ENCODE data around the gene SESN1.

Gene SESN1

GRCh38 chr6:108942556-108943492 lies 151.8 kb downstream of the SESN1 start:
- in situ Hi-C loops (cut with MboI; ENCODE audit: low sequenced_read_pairs): no loop called here

- in situ Hi-C loops (cut with MboI; ENCODE audit: low sequenced_read_pairs): no loop called here
Observed at GRCh38 chr6:108941859-108942258, 152.8 kb downstream of the SESN1 start.

GRCh38 chr6:108941281-108941680 lies 153.4 kb downstream of the SESN1 start:
- in situ Hi-C loops (cut with MboI; ENCODE audit: low sequenced_read_pairs): no loop called here

GRCh38 chr6:108940741-108941140 lies 153.9 kb downstream of the SESN1 start:
- in situ Hi-C loops (cut with MboI; ENCODE audit: low sequenced_read_pairs): no loop called here

GRCh38 chr6:108937170-108937569 lies 157.5 kb downstream of the SESN1 start:
- in situ Hi-C loops (cut with MboI; ENCODE audit: low sequenced_read_pairs): no loop called here

All from HL-60/S4 (cell line).